ENCODE results near the gene CCDC190.
"Not testable (repeated sequence)": the region's sequence is repeated elsewhere in the genome, so short reads cannot be mapped to it uniquely, and the experiment has no call there.

Gene CCDC190

GRCh38 chr1:162889989-162890388 is 29.0 kb upstream of the CCDC190 start:
- H3K27ac Mint-ChIP-seq, result no peak overlapping the region
- H3K27me3 Mint-ChIP-seq, result peaks cover 8% of the 10 kb centered on the region
- H3K9me3 Mint-ChIP-seq, result no peaks in the 10 kb centered on the region
- H3K4me3 Mint-ChIP-seq, result no peak overlapping the region
- no peaks in the 10 kb centered on the region for H3K36me3 Mint-ChIP-seq (ENCODE audit: low read depth)
- H3K4me1 Mint-ChIP-seq (ENCODE audit: low read depth), result peaks cover 19% of the 10 kb centered on the region
- intact Hi-C loops (cut with micrococcal nuclease), result no loop called here

GRCh38 chr1:162886705-162887104 is 25.7 kb upstream of the CCDC190 start:
- no peak overlapping the region for H3K27ac Mint-ChIP-seq
- no peak overlapping the region for H3K4me3 Mint-ChIP-seq
- H3K4me1 Mint-ChIP-seq (ENCODE audit: low read depth), result no peaks in the 10 kb centered on the region
- no peaks in the 10 kb centered on the region for H3K36me3 Mint-ChIP-seq (ENCODE audit: low read depth)
- H3K9me3 Mint-ChIP-seq, result no peaks in the 10 kb centered on the region
- H3K27me3 Mint-ChIP-seq, result peaks cover 17% of the 10 kb centered on the region
- intact Hi-C loops (cut with micrococcal nuclease), result no loop called here

GRCh38 chr1:162885265-162885664 is 24.3 kb upstream of the CCDC190 start:
- no peak overlapping the region for H3K4me3 Mint-ChIP-seq
- no peaks in the 10 kb centered on the region for H3K4me1 Mint-ChIP-seq (ENCODE audit: low read depth)
- peaks cover 21% of the 10 kb centered on the region for H3K27me3 Mint-ChIP-seq
- H3K9me3 Mint-ChIP-seq, result no peaks in the 10 kb centered on the region
- H3K27ac Mint-ChIP-seq, result no peak overlapping the region
- H3K36me3 Mint-ChIP-seq (ENCODE audit: low read depth), result no peaks in the 10 kb centered on the region
- intact Hi-C loops (cut with micrococcal nuclease), result no loop called here

GRCh38 chr1:162884831-162885230 is 23.9 kb upstream of the CCDC190 start:
- intact Hi-C loops (cut with micrococcal nuclease), result no loop called here
- Mint-ChIP-seq H3K36me3 (ENCODE audit: low read depth) (no peaks in the 10 kb centered on the region), H3K27ac (no peak overlapping the region), H3K9me3 (no peaks in the 10 kb centered on the region), H3K4me1 (ENCODE audit: low read depth) (no peaks in the 10 kb centered on the region), H3K27me3 (peaks cover 19% of the 10 kb centered on the region), H3K4me3 (no peak overlapping the region)

GRCh38 chr1:162882248-162882674 is 21.3 kb upstream of the CCDC190 start:
- Mint-ChIP-seq H3K27ac (no peak overlapping the region), H3K9me3 (no peaks in the 10 kb centered on the region), H3K27me3 (peaks cover 19% of the 10 kb centered on the region), H3K4me3 (no peak overlapping the region), H3K36me3 (ENCODE audit: low read depth) (no peaks in the 10 kb centered on the region), H3K4me1 (ENCODE audit: low read depth) (peaks cover 7% of the 10 kb centered on the region)
- intact Hi-C loops (cut with micrococcal nuclease), result no loop called here

- Mint-ChIP-seq H3K36me3 (ENCODE audit: low read depth) (no peaks in the 10 kb centered on the region), H3K9me3 (no peaks in the 10 kb centered on the region)
- intact Hi-C loops (cut with micrococcal nuclease), result no loop called here
Measured at GRCh38 chr1:162881590-162881989, 20.6 kb upstream of the CCDC190 start.

GRCh38 chr1:162880617-162881016 is 19.6 kb upstream of the CCDC190 start:
- H3K27ac Mint-ChIP-seq; intact Hi-C loops (cut with micrococcal nuclease); H3K36me3 Mint-ChIP-seq (ENCODE audit: low read depth); H3K4me1 Mint-ChIP-seq (ENCODE audit: low read depth); H3K4me3 Mint-ChIP-seq; H3K9me3 Mint-ChIP-seq: not testable (repeated sequence)
- H3K27me3 Mint-ChIP-seq, result peaks cover 21% of the 10 kb centered on the region

More at GRCh38 chr1:162881590-162881989, 20.6 kb upstream of the CCDC190 start:
- Mint-ChIP-seq H3K27me3 (peaks cover 19% of the 10 kb centered on the region), H3K4me1 (ENCODE audit: low read depth) (peaks cover 7% of the 10 kb centered on the region), H3K4me3 (no peak overlapping the region), H3K27ac (no peak overlapping the region)

GRCh38 chr1:162878000-162878596 is 17.1 kb upstream of the CCDC190 start:
- peaks cover 7% of the 10 kb centered on the region for H3K4me1 Mint-ChIP-seq (ENCODE audit: low read depth)
- no peak overlapping the region for H3K4me3 Mint-ChIP-seq
- no peak overlapping the region for H3K27ac Mint-ChIP-seq
- H3K36me3 Mint-ChIP-seq (ENCODE audit: low read depth), result no peaks in the 10 kb centered on the region
- H3K9me3 Mint-ChIP-seq, result no peaks in the 10 kb centered on the region
- H3K27me3 Mint-ChIP-seq, result peaks cover 26% of the 10 kb centered on the region
- intact Hi-C loops (cut with micrococcal nuclease), result loop anchor here (1.0 kb wide), 2 partner anchors 297 to 438 kb away; no protein-coding TSS in a partner anchor

- no peak overlapping the region for H3K27ac Mint-ChIP-seq
- H3K9me3 Mint-ChIP-seq, result no peaks in the 10 kb centered on the region
- intact Hi-C loops (cut with micrococcal nuclease), result no loop called here
- H3K27me3 Mint-ChIP-seq, result peaks cover 27% of the 10 kb centered on the region
- no peak overlapping the region for H3K4me3 Mint-ChIP-seq
- H3K4me1 Mint-ChIP-seq (ENCODE audit: low read depth), result peaks cover 7% of the 10 kb centered on the region
- H3K36me3 Mint-ChIP-seq (ENCODE audit: low read depth), result no peaks in the 10 kb centered on the region
Measured at GRCh38 chr1:162877412-162877811, 16.4 kb upstream of the CCDC190 start.

GRCh38 chr1:162876751-162877150 is 15.8 kb upstream of the CCDC190 start:
- Mint-ChIP-seq H3K4me1 (ENCODE audit: low read depth) (peaks cover 7% of the 10 kb centered on the region), H3K27me3 (peaks cover 23% of the 10 kb centered on the region)

GRCh38 chr1:162873671-162874666 is 13.0 kb upstream of the CCDC190 start:
- Mint-ChIP-seq H3K36me3 (ENCODE audit: low read depth) (no peaks in the 10 kb centered on the region), H3K9me3 (no peaks in the 10 kb centered on the region), H3K4me3 (no peak overlapping the region), H3K27ac (no peak overlapping the region), H3K27me3 (peaks cover 31% of the 10 kb centered on the region), H3K4me1 (ENCODE audit: low read depth) (peaks cover 5% of the 10 kb centered on the region)
- intact Hi-C loops (cut with micrococcal nuclease), result no loop called here

More at GRCh38 chr1:162876751-162877150, 15.8 kb upstream of the CCDC190 start:
- Mint-ChIP-seq H3K4me3 (no peak overlapping the region), H3K9me3 (no peaks in the 10 kb centered on the region), H3K36me3 (ENCODE audit: low read depth) (no peaks in the 10 kb centered on the region), H3K27ac (no peak overlapping the region)
- intact Hi-C loops (cut with micrococcal nuclease), result no loop called here

GRCh38 chr1:162872981-162873380 is 12.0 kb upstream of the CCDC190 start:
- intact Hi-C loops (cut with micrococcal nuclease), result no loop called here
- Mint-ChIP-seq H3K4me3 (no peak overlapping the region), H3K27me3 (peaks cover 31% of the 10 kb centered on the region), H3K27ac (no peak overlapping the region), H3K36me3 (ENCODE audit: low read depth) (no peaks in the 10 kb centered on the region), H3K9me3 (no peaks in the 10 kb centered on the region), H3K4me1 (ENCODE audit: low read depth) (no peaks in the 10 kb centered on the region)

- H3K4me3 Mint-ChIP-seq; H3K27ac Mint-ChIP-seq; H3K4me1 Mint-ChIP-seq (ENCODE audit: low read depth); H3K36me3 Mint-ChIP-seq (ENCODE audit: low read depth); intact Hi-C loops (cut with micrococcal nuclease); H3K9me3 Mint-ChIP-seq: not testable (repeated sequence)
- peaks cover 31% of the 10 kb centered on the region for H3K27me3 Mint-ChIP-seq
Measured at GRCh38 chr1:162871417-162871816, 10.4 kb upstream of the CCDC190 start.

GRCh38 chr1:162868972-162869371 is 8.0 kb upstream of the CCDC190 start:
- Mint-ChIP-seq H3K36me3 (ENCODE audit: low read depth) (no peaks in the 10 kb centered on the region), H3K4me3 (no peak overlapping the region), H3K4me1 (ENCODE audit: low read depth) (no peaks in the 10 kb centered on the region), H3K27me3 (peaks cover 18% of the 10 kb centered on the region), H3K27ac (no peak overlapping the region), H3K9me3 (no peaks in the 10 kb centered on the region)
- intact Hi-C loops (cut with micrococcal nuclease), result no loop called here

Data from dendritic cell treated with granulocyte-macrophage colony-stimulating factor and Interleukin-4, amounts not matched to agents 40 ng/mL and 50 ng/mL, for 4 days (primary cell).